HepG2 (cell line): ENCODE data around the gene ESF1. TPM values are rescaled to one million over a fixed set of nuclear protein-coding genes. Genes with fewer than 3 reads are reported as not detected.
A peak's percentile ranks its signal among the peaks of the same experiment; 100 is the strongest.

Experiments
- BORCS8-MEF2B ChIP-seq: sonication (generic); formaldehyde crosslinking; IDR thresholded peaks from 2 replicates; pipeline ENCODE4 v1.8.0; 2022; ENCODE audit warnings: mild to moderate bottlenecking, missing genetic modification reagents
- CCDC6 ChIP-seq: sonication (generic); formaldehyde crosslinking; IDR thresholded peaks from 2 replicates; pipeline ENCODE4 v1.8.1; 2022; ENCODE audit warnings: mild to moderate bottlenecking, missing genetic modification reagents, moderate library complexity
- EED ChIP-seq: sonication (generic); formaldehyde crosslinking; IDR thresholded peaks from 2 replicates; pipeline ENCODE4 v1.5.0; 2020; ENCODE audit warnings: mild to moderate bottlenecking, missing genetic modification reagents
- EP300 ChIP-seq, 3 experiments: sonication (generic) in 1 of 3; formaldehyde crosslinking in 1 of 3; IDR thresholded peaks; 2 replicates each; pipeline versions ENCODE4 v1.5.1 to v1.6.1; 2011 to 2020; ENCODE audit warnings: low read depth in 2 of 3, low read length in 2 of 3, borderline replicate concordance in 1 of 3, improper control_type of control experiment in 1 of 3, mild to moderate bottlenecking in 1 of 3, missing genetic modification reagents in 1 of 3, moderate library complexity in 1 of 3
- HDAC2 ChIP-seq: sonication (generic); formaldehyde crosslinking; IDR thresholded peaks from 2 replicates; pipeline ENCODE4 v1.4.0; 2020; ENCODE audit warnings: missing genetic modification reagents
- HNF4A ChIP-seq: sonication (generic); formaldehyde crosslinking; IDR thresholded peaks from 2 replicates; pipeline ENCODE4 v1.4.0; 2020; ENCODE audit warnings: missing genetic modification reagents
- KLF12 ChIP-seq: sonication (generic); formaldehyde crosslinking; IDR thresholded peaks from 2 replicates; pipeline ENCODE4 v1.4.0; 2020; ENCODE audit warnings: missing genetic modification reagents, borderline replicate concordance
- MEIS2 ChIP-seq: sonication (generic); formaldehyde crosslinking; IDR thresholded peaks from 2 replicates; pipeline ENCODE4 v1.9.0; 2021; ENCODE audit warnings: mild to moderate bottlenecking, missing genetic modification reagents
- MTF2 ChIP-seq: sonication (generic); formaldehyde crosslinking; IDR thresholded peaks from 2 replicates; pipeline ENCODE4 v1.5.0; 2020; ENCODE audit warnings: missing genetic modification reagents, borderline replicate concordance
- NBN ChIP-seq: fragments of 450-650 bp; conservative IDR thresholded peaks from 2 replicates; pipeline ENCODE4 v1.6.1; 2017
- RELA ChIP-seq: sonication (generic); formaldehyde crosslinking; IDR thresholded peaks from 2 replicates; pipeline ENCODE4 v1.4.0; 2020; ENCODE audit warnings: missing genetic modification reagents
- SIN3A ChIP-seq: IDR thresholded peaks from 2 replicates; pipeline ENCODE4 v1.6.1; 2011; ENCODE audit warnings: low read depth, mild to moderate bottlenecking, control low read depth, low read length, borderline replicate concordance
- WIZ ChIP-seq: sonication (generic); formaldehyde crosslinking; IDR thresholded peaks from 2 replicates; pipeline ENCODE4 v1.5.1; 2020; ENCODE audit warnings: mild to moderate bottlenecking, missing genetic modification reagents
- ZBTB46 ChIP-seq: sonication (generic); formaldehyde crosslinking; IDR thresholded peaks from 2 replicates; pipeline ENCODE4 v1.4.0; 2020; ENCODE audit warnings: mild to moderate bottlenecking, missing genetic modification reagents, borderline replicate concordance
- polyA plus RNA-seq, 8 experiments: library from polyadenylated mRNA; depleted of rRNA in 3 of 8; stranded (reverse) in 7 of 8; unstranded in 1 of 8; fragments of >200 nt; fragmentation: Illumina TruSeq in 4 of 8; extraction: Trizol in 4 of 8; gene quantifications; 2 replicates each; pipeline versions ENCODE4 v1.2.1 to v1.2.3, GENCODE V29; 2011 to 2016; ENCODE audit warnings: low read depth in 4 of 8, missing spikeins in 1 of 8, mixed read lengths in 1 of 8; ENCODE audit not compliant: insufficient read depth in 1 of 8
- total RNA-seq, 5 experiments: library from RNA; depleted of rRNA; stranded (reverse); fragments of >200 nt; fragmentation: Illumina TruSeq; extraction: Trizol; gene quantifications; 2 replicates each; pipeline ENCODE4 v1.2.3, GENCODE V29; 2016; ENCODE audit warnings: low read depth in 1 of 5
- TF ChIP-seq, protein P1 (sequence below): sonication (generic); formaldehyde crosslinking; IDR thresholded peaks from 2 replicates; pipeline ENCODE4 v1.8.1; 2022; ENCODE audit warnings: low read depth, mild to moderate bottlenecking, missing genetic modification reagents
- TF ChIP-seq, protein P2 (sequence below): sonication (generic); formaldehyde crosslinking; IDR thresholded peaks from 2 replicates; pipeline ENCODE4 v1.4.0; 2020; ENCODE audit warnings: mild to moderate bottlenecking, low read depth, missing genetic modification reagents
- TF ChIP-seq, protein P3 (sequence below): sonication (generic); formaldehyde crosslinking; IDR thresholded peaks from 2 replicates; pipeline ENCODE4 v1.4.0; 2020; ENCODE audit warnings: missing genetic modification reagents
- TF ChIP-seq, protein P4 (sequence below): IDR thresholded peaks from 2 replicates; pipeline ENCODE4 v1.6.1; 2016; ENCODE audit warnings: control low read depth

ESF1 gene
- total and polyA plus RNA-seq, 2 of the 13 experiments (the other 11 are each of a cell fraction or from before 2014, with no cell fraction given) = 7.3 to 66.9 TPM

DNA sequence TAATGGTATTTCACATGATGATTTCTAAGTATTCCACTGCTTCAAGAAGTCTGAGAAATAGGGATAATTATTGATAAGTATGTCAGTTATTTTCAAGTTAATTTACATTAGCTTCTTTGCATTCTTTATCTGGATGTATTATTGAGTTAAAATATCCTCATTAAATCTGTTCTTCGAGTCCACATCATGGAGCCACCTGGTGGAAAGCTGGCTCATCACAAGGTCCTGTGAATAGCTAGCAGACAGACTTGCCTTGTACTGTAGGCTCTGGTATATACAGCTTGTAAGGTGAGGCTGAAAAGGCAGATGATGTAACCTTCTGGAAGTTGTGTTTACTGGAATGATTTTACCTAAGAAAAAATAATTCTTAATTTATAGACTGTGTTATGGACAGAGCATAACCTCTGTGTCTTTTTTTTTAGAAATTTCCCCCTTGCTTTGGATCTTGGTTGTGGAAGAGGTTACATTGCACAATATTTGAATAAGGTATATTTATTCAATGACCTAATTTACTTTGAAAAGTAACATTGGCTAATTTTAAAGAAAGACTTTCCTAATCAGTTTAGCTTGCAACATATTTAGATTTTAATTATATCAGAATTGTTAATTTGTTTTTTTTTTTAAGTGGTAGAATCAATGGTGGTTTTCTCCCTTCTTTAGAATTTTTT, 3.6 kb upstream of the ESF1 start (continued):
- TF ChIP-seq, protein P1, sequence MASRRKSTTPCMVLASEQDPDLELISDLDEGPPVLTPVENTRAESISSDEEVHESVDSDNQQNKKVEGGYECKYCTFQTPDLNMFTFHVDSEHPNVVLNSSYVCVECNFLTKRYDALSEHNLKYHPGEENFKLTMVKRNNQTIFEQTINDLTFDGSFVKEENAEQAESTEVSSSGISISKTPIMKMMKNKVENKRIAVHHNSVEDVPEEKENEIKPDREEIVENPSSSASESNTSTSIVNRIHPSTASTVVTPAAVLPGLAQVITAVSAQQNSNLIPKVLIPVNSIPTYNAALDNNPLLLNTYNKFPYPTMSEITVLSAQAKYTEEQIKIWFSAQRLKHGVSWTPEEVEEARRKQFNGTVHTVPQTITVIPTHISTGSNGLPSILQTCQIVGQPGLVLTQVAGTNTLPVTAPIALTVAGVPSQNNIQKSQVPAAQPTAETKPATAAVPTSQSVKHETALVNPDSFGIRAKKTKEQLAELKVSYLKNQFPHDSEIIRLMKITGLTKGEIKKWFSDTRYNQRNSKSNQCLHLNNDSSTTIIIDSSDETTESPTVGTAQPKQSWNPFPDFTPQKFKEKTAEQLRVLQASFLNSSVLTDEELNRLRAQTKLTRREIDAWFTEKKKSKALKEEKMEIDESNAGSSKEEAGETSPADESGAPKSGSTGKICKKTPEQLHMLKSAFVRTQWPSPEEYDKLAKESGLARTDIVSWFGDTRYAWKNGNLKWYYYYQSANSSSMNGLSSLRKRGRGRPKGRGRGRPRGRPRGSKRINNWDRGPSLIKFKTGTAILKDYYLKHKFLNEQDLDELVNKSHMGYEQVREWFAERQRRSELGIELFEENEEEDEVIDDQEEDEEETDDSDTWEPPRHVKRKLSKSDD (CRISPR knock-in tag) = no peak
- no peak for TF ChIP-seq EED
- TF ChIP-seq MTF2 (CRISPR knock-in tag) = no peak
- no peak for TF ChIP-seq MEIS2
- TF ChIP-seq, protein P2, sequence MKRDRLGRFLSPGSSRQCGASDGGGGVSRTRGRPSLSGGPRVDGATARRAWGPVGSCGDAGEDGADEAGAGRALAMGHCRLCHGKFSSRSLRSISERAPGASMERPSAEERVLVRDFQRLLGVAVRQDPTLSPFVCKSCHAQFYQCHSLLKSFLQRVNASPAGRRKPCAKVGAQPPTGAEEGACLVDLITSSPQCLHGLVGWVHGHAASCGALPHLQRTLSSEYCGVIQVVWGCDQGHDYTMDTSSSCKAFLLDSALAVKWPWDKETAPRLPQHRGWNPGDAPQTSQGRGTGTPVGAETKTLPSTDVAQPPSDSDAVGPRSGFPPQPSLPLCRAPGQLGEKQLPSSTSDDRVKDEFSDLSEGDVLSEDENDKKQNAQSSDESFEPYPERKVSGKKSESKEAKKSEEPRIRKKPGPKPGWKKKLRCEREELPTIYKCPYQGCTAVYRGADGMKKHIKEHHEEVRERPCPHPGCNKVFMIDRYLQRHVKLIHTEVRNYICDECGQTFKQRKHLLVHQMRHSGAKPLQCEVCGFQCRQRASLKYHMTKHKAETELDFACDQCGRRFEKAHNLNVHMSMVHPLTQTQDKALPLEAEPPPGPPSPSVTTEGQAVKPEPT = no peak
- TF ChIP-seq HNF4A (CRISPR knock-in tag) = no peak
- no peak for TF ChIP-seq NBN
- TF ChIP-seq HDAC2 (CRISPR knock-in tag) = 0 out of 2 replicates have a peak, but pooled peaks have one; percentile 13
- TF ChIP-seq SIN3A = no peak
- peak in 1 of 2 experiments; percentile 10; a peak in 1 of 4 replicates for TF ChIP-seq EP300 (IDR thresholded peaks at IDR 0.05; ENCODE audit: low read depth in 2 of 2, low read length in 2 of 2)
- no peak for TF ChIP-seq EP300 (CRISPR knock-in tag; IDR thresholded peaks at IDR 0.05; ENCODE audit: borderline replicate concordance)
- no peak for TF ChIP-seq BORCS8-MEF2B (CRISPR knock-in tag)
- TF ChIP-seq CCDC6 (CRISPR knock-in tag) = no peak
- TF ChIP-seq KLF12 (CRISPR knock-in tag) = no peak
- no peak for TF ChIP-seq WIZ
- TF ChIP-seq, protein P3, sequence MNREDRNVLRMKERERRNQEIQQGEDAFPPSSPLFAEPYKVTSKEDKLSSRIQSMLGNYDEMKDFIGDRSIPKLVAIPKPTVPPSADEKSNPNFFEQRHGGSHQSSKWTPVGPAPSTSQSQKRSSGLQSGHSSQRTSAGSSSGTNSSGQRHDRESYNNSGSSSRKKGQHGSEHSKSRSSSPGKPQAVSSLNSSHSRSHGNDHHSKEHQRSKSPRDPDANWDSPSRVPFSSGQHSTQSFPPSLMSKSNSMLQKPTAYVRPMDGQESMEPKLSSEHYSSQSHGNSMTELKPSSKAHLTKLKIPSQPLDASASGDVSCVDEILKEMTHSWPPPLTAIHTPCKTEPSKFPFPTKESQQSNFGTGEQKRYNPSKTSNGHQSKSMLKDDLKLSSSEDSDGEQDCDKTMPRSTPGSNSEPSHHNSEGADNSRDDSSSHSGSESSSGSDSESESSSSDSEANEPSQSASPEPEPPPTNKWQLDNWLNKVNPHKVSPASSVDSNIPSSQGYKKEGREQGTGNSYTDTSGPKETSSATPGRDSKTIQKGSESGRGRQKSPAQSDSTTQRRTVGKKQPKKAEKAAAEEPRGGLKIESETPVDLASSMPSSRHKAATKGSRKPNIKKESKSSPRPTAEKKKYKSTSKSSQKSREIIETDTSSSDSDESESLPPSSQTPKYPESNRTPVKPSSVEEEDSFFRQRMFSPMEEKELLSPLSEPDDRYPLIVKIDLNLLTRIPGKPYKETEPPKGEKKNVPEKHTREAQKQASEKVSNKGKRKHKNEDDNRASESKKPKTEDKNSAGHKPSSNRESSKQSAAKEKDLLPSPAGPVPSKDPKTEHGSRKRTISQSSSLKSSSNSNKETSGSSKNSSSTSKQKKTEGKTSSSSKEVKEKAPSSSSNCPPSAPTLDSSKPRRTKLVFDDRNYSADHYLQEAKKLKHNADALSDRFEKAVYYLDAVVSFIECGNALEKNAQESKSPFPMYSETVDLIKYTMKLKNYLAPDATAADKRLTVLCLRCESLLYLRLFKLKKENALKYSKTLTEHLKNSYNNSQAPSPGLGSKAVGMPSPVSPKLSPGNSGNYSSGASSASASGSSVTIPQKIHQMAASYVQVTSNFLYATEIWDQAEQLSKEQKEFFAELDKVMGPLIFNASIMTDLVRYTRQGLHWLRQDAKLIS (CRISPR knock-in tag) = no peak
- TF ChIP-seq, protein P4, sequence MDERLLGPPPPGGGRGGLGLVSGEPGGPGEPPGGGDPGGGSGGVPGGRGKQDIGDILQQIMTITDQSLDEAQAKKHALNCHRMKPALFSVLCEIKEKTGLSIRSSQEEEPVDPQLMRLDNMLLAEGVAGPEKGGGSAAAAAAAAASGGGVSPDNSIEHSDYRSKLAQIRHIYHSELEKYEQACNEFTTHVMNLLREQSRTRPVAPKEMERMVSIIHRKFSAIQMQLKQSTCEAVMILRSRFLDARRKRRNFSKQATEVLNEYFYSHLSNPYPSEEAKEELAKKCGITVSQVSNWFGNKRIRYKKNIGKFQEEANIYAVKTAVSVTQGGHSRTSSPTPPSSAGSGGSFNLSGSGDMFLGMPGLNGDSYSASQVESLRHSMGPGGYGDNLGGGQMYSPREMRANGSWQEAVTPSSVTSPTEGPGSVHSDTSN (CRISPR knock-in tag) = no peak
- TF ChIP-seq RELA = no peak
- no peak for TF ChIP-seq ZBTB46
